ENCODE measurements around the gene PLCH1.
"Not testable (repeated sequence)": the region's sequence is repeated elsewhere in the genome, so short reads cannot be mapped to it uniquely, and the experiment has no call there.

Gene PLCH1

DNA sequence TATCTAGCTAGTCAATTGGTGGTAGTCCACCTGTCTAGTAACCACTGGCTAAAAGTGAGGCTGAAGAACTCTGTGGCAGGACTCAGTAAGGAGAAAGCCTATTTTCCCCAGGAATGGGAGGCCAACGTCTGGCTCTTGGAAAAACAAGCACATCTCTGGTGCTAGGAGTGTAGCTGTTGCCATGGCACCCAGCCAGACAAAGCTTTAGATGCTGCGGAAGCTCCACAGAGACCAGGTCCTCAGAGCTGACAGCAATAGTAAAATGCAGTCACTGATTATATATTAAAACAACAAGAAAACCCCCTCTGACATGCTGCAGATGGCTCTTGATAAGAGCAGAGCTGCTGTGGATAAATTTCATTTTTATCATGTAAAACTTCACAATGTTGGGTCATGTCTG lies 326.5 kb downstream of the PLCH1 start:
- DNase-seq (ENCODE audit: low spot score), result no peak

DNA sequence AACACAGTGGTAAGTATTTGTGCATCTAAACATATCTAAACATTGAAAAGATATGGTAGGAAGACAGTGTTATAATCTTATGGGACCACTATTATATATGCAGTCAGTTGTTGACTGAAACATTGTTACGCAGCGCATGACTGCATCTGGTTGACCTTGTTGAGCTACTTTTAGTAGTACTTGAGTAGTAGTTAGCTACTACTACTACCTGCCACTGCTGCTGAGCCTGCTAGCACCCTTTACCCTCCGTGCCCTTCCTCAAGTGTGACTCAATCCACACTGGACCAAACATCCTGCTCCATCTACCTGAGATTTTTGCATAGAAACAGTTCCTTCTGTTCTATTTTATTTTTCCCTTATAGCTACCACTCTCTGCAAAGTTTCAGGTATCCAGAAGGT lies 327.8 kb downstream of the PLCH1 start:
- DNase-seq (ENCODE audit: low spot score), result no peak

GRCh38 chr3:155416500-155417118 lies 328.3 kb downstream of the PLCH1 start:
- no peak for DNase-seq (ENCODE audit: low spot score)

DNA sequence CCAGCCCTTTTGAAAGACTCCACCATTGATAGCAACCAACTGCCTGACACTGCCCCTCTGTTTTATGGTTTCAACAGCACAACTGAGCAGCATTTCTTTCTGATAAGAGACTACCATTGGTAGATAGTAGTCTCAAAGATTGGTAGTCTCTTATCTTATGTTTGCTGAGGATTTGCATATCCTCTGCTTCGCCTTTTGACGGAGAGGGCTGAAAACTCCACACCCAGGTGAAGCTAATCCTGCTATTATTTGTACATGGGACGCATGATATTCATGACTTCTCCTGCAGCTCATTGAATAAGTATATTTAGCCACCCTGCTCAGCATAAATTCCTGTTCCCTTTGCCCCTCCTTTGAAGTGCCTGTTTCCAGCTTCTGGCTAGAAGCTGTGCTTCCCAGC lies 332.0 kb downstream of the PLCH1 start:
- no peak for DNase-seq (ENCODE audit: low spot score)

DNA sequence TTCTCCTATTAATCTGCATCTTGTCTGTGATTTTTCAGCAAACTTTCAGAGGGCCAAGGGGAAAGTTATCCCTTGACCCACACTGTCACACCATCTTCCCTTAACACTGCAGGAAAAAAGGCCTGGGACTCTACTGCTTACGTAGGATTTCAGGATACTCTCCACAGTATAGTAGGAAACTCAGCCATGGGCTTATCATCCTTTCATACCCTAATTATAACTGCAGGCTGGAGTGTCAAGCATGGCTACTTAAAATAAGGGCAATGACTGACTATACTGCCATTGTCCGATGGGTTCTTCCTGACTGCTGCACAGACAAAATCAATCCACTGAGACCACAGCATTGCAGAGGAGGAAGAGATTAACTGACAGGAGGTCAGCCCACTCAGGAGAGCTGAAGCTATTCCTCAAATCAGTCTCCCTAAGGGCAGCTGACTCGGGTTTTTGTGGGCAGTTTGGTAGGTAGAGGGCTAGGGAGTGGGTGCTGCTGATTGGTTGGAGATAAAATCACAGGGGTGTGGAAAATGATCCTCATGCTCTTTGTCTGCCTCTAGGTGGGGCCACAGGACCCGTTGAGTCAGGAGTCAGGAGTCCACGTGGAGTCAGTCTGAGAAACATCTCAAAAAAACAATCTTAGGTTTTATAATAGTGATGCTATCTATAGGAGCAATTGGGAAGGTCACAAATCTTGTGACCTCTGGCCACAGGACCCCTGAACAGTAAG lies 333.2 kb downstream of the PLCH1 start:
- DNase-seq (ENCODE audit: low spot score), result no peak

DNA sequence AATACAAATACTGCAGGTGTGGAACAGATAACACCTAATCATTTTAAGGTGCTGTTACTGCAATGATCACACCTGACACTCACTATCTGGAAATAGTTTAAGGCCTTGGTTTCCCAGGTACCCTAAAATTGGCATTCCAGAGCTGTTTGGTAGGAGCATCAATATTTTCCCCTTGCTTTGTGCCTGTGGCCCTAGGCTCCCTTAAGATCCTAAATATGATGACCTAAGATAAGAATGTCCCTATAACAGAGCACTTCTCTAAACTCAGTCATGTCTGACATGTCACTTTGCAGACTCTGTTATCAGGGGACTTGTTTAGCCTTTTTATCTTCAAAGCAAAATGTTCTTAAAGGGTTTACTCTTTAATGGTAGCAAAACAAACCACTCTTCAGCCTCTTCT lies 335.5 kb downstream of the PLCH1 start:
- DNase-seq (ENCODE audit: low spot score), result no peak

GRCh38 chr3:155407971-155408370 lies 336.9 kb downstream of the PLCH1 start:
- DNase-seq (ENCODE audit: low spot score), result no peak

GRCh38 chr3:155407331-155407730 lies 337.5 kb downstream of the PLCH1 start:
- no peak for DNase-seq (ENCODE audit: low spot score)

DNA sequence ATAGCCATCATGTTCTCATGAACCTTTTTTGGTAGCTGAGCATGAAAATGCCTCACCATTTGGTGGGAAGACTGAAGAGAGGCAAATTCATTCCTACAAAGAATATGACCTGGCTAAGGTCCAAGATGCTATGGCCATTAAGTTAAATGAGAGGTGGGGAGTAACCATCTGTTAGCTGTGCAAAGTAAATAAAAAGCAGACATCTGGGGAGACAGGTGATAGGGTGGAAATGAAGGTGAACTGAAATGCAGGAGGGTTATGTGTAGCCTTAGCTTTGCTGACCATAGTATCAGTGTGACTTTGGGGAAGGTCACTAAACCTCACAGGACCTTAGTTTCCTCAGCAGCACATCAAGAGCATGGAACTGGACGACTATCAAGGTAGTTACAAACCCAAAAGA lies 340.4 kb downstream of the PLCH1 start:
- DNase-seq (ENCODE audit: low spot score), result no peak

- DNase-seq (ENCODE audit: low spot score), result no peak
Measured at GRCh38 chr3:155402656-155403055, 342.2 kb downstream of the PLCH1 start.

DNA sequence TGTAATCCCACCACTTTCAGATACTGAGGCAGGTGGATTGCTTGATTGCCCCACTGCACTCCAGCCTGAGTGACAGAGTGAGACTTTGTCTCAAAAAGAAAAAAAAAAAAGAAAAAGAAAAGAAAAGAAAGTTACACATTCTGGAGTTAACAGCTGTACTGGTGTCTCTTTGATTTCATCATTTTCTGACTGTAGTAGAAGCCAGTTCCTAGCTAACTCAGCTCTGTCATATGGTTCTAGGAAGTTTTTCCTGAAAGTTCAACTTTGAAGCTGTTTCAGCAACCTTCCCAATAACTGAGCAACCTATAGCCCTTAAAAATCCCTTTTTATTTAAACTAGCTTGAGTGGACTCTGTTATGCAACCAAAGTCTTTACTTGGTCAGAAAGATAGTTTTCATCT lies 346.8 kb downstream of the PLCH1 start:
- DNase-seq (ENCODE audit: low spot score), result no peak

- not testable (repeated sequence) for DNase-seq (ENCODE audit: low spot score)
Measured at GRCh38 chr3:155394896-155395295, 350.0 kb downstream of the PLCH1 start.

- no peak for DNase-seq (ENCODE audit: low spot score)
Measured at GRCh38 chr3:155394240-155394639, 350.6 kb downstream of the PLCH1 start.

GRCh38 chr3:155393316-155393715 lies 351.6 kb downstream of the PLCH1 start:
- DNase-seq (ENCODE audit: low spot score), result no peak

DNA sequence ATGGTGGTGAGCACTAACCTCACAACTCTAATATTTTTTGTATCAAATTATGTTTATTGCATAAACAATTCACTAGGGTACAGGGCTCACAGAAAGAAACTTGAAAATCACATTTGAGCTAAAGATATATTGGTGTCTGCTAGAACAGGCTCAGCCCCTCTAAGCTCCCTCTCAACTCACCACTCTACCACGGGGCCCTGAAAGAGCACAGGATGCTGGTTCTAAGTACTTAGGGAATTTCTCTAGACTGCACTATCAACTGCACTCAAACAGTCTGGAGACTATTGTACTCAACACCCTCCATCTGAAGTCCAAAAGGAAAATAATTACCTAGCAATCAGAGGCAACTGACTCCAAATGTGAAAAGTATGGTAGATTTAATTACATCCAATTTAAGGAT lies 352.7 kb downstream of the PLCH1 start:
- DNase-seq (ENCODE audit: low spot score), result no peak

DNA sequence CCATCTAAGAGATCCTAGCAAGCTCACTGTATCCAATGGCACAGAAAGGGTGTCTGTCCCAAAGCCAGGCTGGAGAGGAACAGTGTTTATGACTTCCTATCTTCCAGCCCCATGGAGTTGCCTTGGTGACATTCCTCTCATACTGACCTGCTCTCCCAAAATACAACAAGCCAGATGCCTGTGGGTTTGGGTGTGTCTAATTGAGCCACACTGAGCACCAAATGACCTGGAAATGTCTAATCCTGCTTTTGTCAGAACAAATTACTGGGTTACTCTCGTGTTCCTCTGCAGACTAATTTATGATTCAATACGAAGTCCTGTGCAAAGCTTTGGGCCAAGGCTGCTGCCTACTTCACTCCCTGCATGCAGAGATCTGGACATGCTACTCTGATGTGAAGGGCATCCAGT lies 353.3 kb downstream of the PLCH1 start:
- DNase-seq (ENCODE audit: low spot score), result no peak

DNA sequence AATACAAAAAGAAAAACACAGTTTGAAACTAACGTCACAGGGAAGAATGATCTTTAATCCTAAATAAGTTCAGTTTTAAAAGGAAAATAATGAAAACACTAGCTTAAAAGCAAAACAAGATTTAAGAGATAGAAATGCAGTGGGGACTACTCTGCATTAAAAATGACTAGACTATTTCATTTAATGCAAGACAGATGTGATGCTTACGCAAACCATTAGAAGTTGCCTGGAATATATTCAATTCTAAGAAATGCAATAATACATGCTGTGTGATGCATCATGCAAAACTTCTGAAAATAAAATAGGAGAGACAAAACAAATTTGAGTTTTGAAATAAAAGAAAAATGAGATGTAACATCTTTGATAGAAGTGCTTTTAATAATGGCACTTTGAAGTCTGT lies 353.8 kb downstream of the PLCH1 start:
- DNase-seq (ENCODE audit: low spot score), result no peak

- no peak for DNase-seq (ENCODE audit: low spot score)
Measured at GRCh38 chr3:155390351-155390750, 354.5 kb downstream of the PLCH1 start.

GRCh38 chr3:155388417-155388816 lies 356.5 kb downstream of the PLCH1 start:
- no peak for DNase-seq (ENCODE audit: low spot score)

GRCh38 chr3:155387571-155387970 lies 357.3 kb downstream of the PLCH1 start:
- no peak for DNase-seq (ENCODE audit: low spot score)

GRCh38 chr3:155386919-155387318 lies 358.0 kb downstream of the PLCH1 start:
- DNase-seq (ENCODE audit: low spot score), result no peak

DNA sequence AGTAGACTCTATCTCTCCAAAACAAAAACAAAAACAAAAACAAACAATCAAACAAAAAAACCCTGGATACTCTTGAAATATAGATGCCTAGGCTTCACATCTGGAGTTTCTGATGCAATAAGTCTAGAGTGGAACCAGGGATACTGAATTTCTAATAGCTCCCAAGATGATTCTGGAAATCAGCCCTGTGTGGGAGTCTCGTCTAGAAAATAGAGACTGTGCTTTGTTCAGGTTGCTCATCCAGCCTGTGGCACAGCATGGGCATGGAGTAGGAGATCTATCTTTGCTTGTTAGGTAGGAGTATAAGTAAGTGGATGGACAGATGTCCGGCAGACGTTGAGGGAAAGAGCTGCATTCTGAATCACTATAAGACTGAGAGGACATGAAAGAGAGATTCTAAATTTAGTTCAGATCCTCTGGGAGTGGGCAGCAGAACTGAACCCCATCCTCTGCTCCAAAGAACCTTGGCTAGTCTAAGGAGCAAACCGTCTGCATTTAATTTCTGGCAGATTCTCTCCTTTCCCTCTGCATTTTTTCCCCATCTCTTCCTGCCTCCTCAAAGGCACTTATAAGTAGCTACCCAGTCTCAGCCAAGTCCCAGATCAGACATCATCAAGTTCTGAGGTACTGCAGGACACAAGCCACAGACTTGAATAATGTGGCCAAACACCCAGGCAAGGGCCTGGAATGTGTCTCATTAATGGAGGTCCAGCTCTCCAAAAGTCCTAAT lies 358.8 kb downstream of the PLCH1 start:
- DNase-seq (ENCODE audit: low spot score), result no peak

DNA sequence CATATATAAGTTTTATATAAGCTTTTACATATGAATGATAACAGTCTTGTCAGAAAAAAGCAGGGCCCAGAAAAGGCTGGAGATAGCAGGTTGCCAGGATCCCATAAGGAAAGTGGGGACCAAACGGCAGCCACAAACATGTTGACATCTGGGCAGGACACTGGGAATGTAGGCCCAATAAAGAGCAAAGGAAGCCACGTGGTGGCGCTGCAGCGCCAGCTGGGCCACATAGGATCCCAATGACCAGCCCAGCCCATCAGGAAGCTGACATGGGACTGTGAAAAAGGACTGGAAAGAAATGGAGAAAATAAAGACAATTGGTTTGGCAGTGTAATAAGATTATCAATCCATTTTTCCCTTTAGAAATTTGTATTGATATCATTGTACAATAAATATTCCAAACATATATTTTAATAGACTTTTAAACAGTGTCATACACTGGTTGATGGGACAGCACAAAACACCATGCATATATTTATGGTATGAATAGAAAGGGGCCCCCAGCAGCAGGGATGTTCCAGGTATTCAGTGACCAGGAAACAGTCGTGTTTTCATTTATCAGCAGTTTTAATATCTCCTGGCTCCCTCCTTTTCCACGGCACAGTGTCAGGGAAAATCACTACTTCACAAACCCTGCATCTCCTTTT lies 362.4 kb downstream of the PLCH1 start:
- DNase-seq (ENCODE audit: low spot score), result peak; percentile 17

All from germinal center (tissue), 1 donor.